ENCODE results near the gene TNFRSF6B. TPM values are rescaled to one million over a fixed set of nuclear protein-coding genes. Genes with fewer than 3 reads are reported as not detected.

The TNFRSF6B gene
- total RNA-seq, 1 donor from 2014 or later = not detected

GRCh38 chr20:63692436-63693082, 3.9 kb upstream of the TNFRSF6B start:
- Mint-ChIP-seq H3K9me3 (no peaks in the 10 kb centered on the region), H3K27me3 (ENCODE audit: low read depth) (no peaks in the 10 kb centered on the region), H3K4me3 (no peak overlapping the region), H3K4me1 (no peaks in the 10 kb centered on the region), H3K36me3 (peaks cover 7% of the 10 kb centered on the region), H3K27ac (peak overlapping the region; percentile 50)
- DNase-seq (ENCODE audit: low spot score in 2 of 2, unreplicated experiment in 2 of 2) = no peak
- no peak for TF ChIP-seq CTCF (IDR thresholded peaks at IDR 0.05; ENCODE audit: unreplicated experiment)

- peaks cover 7% of the 10 kb centered on the region for H3K36me3 Mint-ChIP-seq
- TF ChIP-seq CTCF (IDR thresholded peaks at IDR 0.05; ENCODE audit: unreplicated experiment) = no peak
- H3K27ac Mint-ChIP-seq = no peak overlapping the region
- no peak for DNase-seq (ENCODE audit: low spot score in 2 of 2, unreplicated experiment in 2 of 2)
- H3K4me3 Mint-ChIP-seq = no peak overlapping the region
- no peaks in the 10 kb centered on the region for H3K27me3 Mint-ChIP-seq (ENCODE audit: low read depth)
- no peaks in the 10 kb centered on the region for H3K9me3 Mint-ChIP-seq
- no peaks in the 10 kb centered on the region for H3K4me1 Mint-ChIP-seq
Observed at GRCh38 chr20:63693083-63693732, 3.2 kb upstream of the TNFRSF6B start.

- H3K4me1 Mint-ChIP-seq = no peaks in the 10 kb centered on the region
- TF ChIP-seq CTCF (IDR thresholded peaks at IDR 0.05; ENCODE audit: unreplicated experiment) = no peak
- no peak overlapping the region for H3K4me3 Mint-ChIP-seq
Observed at GRCh38 chr20:63693733-63694583, 2.5 kb upstream of the TNFRSF6B start.

GRCh38 chr20:63694584-63695423, 1.6 kb upstream of the TNFRSF6B start:
- Mint-ChIP-seq H3K36me3 (peaks cover 7% of the 10 kb centered on the region), H3K27me3 (ENCODE audit: low read depth) (no peaks in the 10 kb centered on the region), H3K4me1 (no peaks in the 10 kb centered on the region), H3K9me3 (no peaks in the 10 kb centered on the region), H3K27ac (no peak overlapping the region), H3K4me3 (no peak overlapping the region)
- DNase-seq (ENCODE audit: low spot score in 2 of 2, unreplicated experiment in 2 of 2) = no peak
- no peak for TF ChIP-seq CTCF (IDR thresholded peaks at IDR 0.05; ENCODE audit: unreplicated experiment)

More at GRCh38 chr20:63693733-63694583, 2.5 kb upstream of the TNFRSF6B start:
- Mint-ChIP-seq H3K36me3 (peaks cover 7% of the 10 kb centered on the region), H3K27ac (peak overlapping the region; percentile 16), H3K27me3 (ENCODE audit: low read depth) (no peaks in the 10 kb centered on the region), H3K9me3 (no peaks in the 10 kb centered on the region)
- DNase-seq (ENCODE audit: low spot score in 2 of 2, unreplicated experiment in 2 of 2) = no peak

Data from mesothelial cell of epicardium (in vitro differentiated cells).